Left hindlimb (tissue), 1 donor: ENCODE data around the gene ANGEL1.

Experiments used
- DNase-seq: peaks from one replicate; pipeline ENCODE4 v3.0.0-alpha.2; 2018

ANGEL1 gene

GRCh38 chr14:76778546-76779215, 34.0 kb downstream of the ANGEL1 start:
- DNase-seq: no peak

- DNase-seq: no peak
Measured at GRCh38 chr14:76777721-76778120, 35.0 kb downstream of the ANGEL1 start.

GRCh38 chr14:76776428-76777251, 36.0 kb downstream of the ANGEL1 start:
- DNase-seq: no peak

- DNase-seq: no peak
Measured at GRCh38 chr14:76775695-76776427, 36.8 kb downstream of the ANGEL1 start.

GRCh38 chr14:76774821-76775694, 37.6 kb downstream of the ANGEL1 start:
- no peak for DNase-seq

- no peak for DNase-seq
Measured at GRCh38 chr14:76773956-76774820, 38.5 kb downstream of the ANGEL1 start.

GRCh38 chr14:76773188-76773885, 39.3 kb downstream of the ANGEL1 start:
- no peak for DNase-seq

- DNase-seq: peak; percentile 74
Measured at GRCh38 chr14:76772300-76773187, 40.1 kb downstream of the ANGEL1 start.

GRCh38 chr14:76771437-76771980, 41.2 kb downstream of the ANGEL1 start:
- no peak for DNase-seq

GRCh38 chr14:76770521-76771436, 41.9 kb downstream of the ANGEL1 start:
- DNase-seq: no peak

- DNase-seq: no peak
Measured at GRCh38 chr14:76769636-76770292, 42.9 kb downstream of the ANGEL1 start.

- DNase-seq: no peak
Measured at GRCh38 chr14:76768671-76769500, 43.8 kb downstream of the ANGEL1 start.

- no peak for DNase-seq
Measured at GRCh38 chr14:76767681-76768656, 44.7 kb downstream of the ANGEL1 start.

- no peak for DNase-seq
Measured at GRCh38 chr14:76765461-76765931, 47.2 kb downstream of the ANGEL1 start.
